Activated CD4-positive, alpha-beta memory T cell treated with anti-CD3 and anti-CD28 coated beads, Interleukin-2, amount 10 ng/mL, durations not matched to agents 7 days and 5 days (primary cell): Measurements from ENCODE around the gene RBL1. TPM values are rescaled to one million over a fixed set of nuclear protein-coding genes. Genes with fewer than 3 reads are reported as not detected.
A peak's percentile ranks its signal among the peaks of the same experiment; 100 is the strongest.
"Not testable (repeated sequence)": the region's sequence is repeated elsewhere in the genome, so short reads cannot be mapped to it uniquely, and the experiment has no call there.

Source experiments
- CTCF ChIA-PET: fragments of 350-600 bp; sonication (Branson Sonifier 250); formaldehyde crosslinking; loops from one replicate; lab custom pipeline; 2021; ENCODE audit warnings: antibody characterized with exemption, inconsistent platforms; lab: Charles Lee
- POLR2A ChIA-PET: fragments of 350-600 bp; sonication (Branson Sonifier 250); formaldehyde crosslinking; loops from one replicate; lab custom pipeline; 2021; ENCODE audit warnings: antibody characterized with exemption; lab: Charles Lee
- DNase-seq: peaks from one replicate; pipeline ENCODE4 v3.0.0-alpha.2; 2020
- H3K27ac Mint-ChIP-seq: one replicate; pipeline ENCODE4 v1.8.0; 2021; ENCODE audit warnings: mild to moderate bottlenecking, mixed read lengths
- H3K27me3 Mint-ChIP-seq: one replicate; pipeline ENCODE4 v1.8.0; 2021; ENCODE audit warnings: mixed read lengths
- H3K36me3 Mint-ChIP-seq: one replicate; pipeline ENCODE4 v1.8.0; 2021; ENCODE audit warnings: low read depth, mixed read lengths
- H3K4me1 Mint-ChIP-seq: one replicate; pipeline ENCODE4 v1.8.0; 2021; ENCODE audit warnings: mixed read lengths
- H3K4me3 Mint-ChIP-seq: one replicate; pipeline ENCODE4 v1.8.0; 2021; ENCODE audit warnings: mild to moderate bottlenecking, mixed read lengths
- H3K9me3 Mint-ChIP-seq: one replicate; pipeline ENCODE4 v1.8.0; 2021; ENCODE audit warnings: mixed read lengths
- total RNA-seq, 2 experiments: library from RNA; stranded (reverse); gene quantifications; one replicate each; pipeline ENCODE4 v1.2.3, GENCODE V29; 2021

RBL1 gene
- 10 to 100 TPM; 45.2 to 45.6 TPM for total RNA-seq

GRCh38 chr20:37095599-37096414 is at the start of gene RBL1:
Gene RBL1, minus strand, starts transcription at chr20:37095997. Its CDS starts 69 bp downstream, at chr20:37095928.
- Mint-ChIP-seq H3K9me3 (no peaks in the 10 kb centered on the region), H3K27ac (peak within 1 kb of the TSS; percentile 99), H3K36me3 (peaks cover 35% of the 10 kb centered on the region), H3K27me3 (peaks cover 2% of the 10 kb centered on the region), H3K4me1 (peaks cover 48% of the 10 kb centered on the region), H3K4me3 (peak within 1 kb of the TSS; percentile 95)
- ChIA-PET CTCF (interaction anchor here (1.0 to 3.2 kb wide), 15 partner anchors 9 to 490 kb away, joined by 3 to 20 read pairs (median 4); partner anchors contain the start of genes MROH8, RAB5IF and RPN2), POLR2A (interaction anchor here (0.6 to 5.7 kb wide), 47 partner anchors 10 to 1354 kb away, joined by 3 to 106 read pairs (median 5); partner anchors contain the start of genes MANBAL, MROH8, RBM39 and RPN2)
- peak; percentile 89 for DNase-seq

- POLR2A ChIA-PET, result interaction anchor here (1.2 kb wide), 1 partner anchor 50 kb away, joined by 3 read pairs; no protein-coding TSS in a partner anchor
- CTCF ChIA-PET, result no interaction called here
- H3K27me3 Mint-ChIP-seq, result no peaks in the 10 kb centered on the region
- H3K36me3 Mint-ChIP-seq, result no peaks in the 10 kb centered on the region
- DNase-seq, result no peak
- H3K4me1 Mint-ChIP-seq, result no peaks in the 10 kb centered on the region
- H3K27ac Mint-ChIP-seq, result no peak overlapping the region
- no peaks in the 10 kb centered on the region for H3K9me3 Mint-ChIP-seq
- no peak overlapping the region for H3K4me3 Mint-ChIP-seq
These were observed 49.1 kb upstream of the RBL1 start for GRCh38 chr20:37144856-37145404.

- DNase-seq, result no peak
- CTCF ChIA-PET, result no interaction called here
These were observed 46.9 kb upstream of the RBL1 start for GRCh38 chr20:37142708-37143107.

GRCh38 chr20:37137547-37137946 is 41.8 kb upstream of the RBL1 start:
- ChIA-PET POLR2A (no interaction called here), CTCF (no interaction called here)
- H3K9me3 Mint-ChIP-seq, result no peaks in the 10 kb centered on the region
- H3K27ac Mint-ChIP-seq, result no peak overlapping the region
- peaks cover 2% of the 10 kb centered on the region for H3K4me1 Mint-ChIP-seq
- no peaks in the 10 kb centered on the region for H3K27me3 Mint-ChIP-seq
- no peaks in the 10 kb centered on the region for H3K36me3 Mint-ChIP-seq
- H3K4me3 Mint-ChIP-seq, result no peak overlapping the region
- no peak for DNase-seq

More at GRCh38 chr20:37142708-37143107, 46.9 kb upstream of the RBL1 start:
- POLR2A ChIA-PET, result no interaction called here
- H3K4me1 Mint-ChIP-seq, result no peaks in the 10 kb centered on the region
- H3K27ac Mint-ChIP-seq, result no peak overlapping the region
- H3K27me3 Mint-ChIP-seq, result no peaks in the 10 kb centered on the region
- H3K4me3 Mint-ChIP-seq, result no peak overlapping the region
- no peaks in the 10 kb centered on the region for H3K9me3 Mint-ChIP-seq
- no peaks in the 10 kb centered on the region for H3K36me3 Mint-ChIP-seq

- Mint-ChIP-seq H3K36me3 (no peaks in the 10 kb centered on the region), H3K4me3 (no peak overlapping the region), H3K27me3 (peaks cover 1% of the 10 kb centered on the region), H3K4me1 (peaks cover 11% of the 10 kb centered on the region), H3K27ac (no peak overlapping the region), H3K9me3 (no peaks in the 10 kb centered on the region)
- CTCF ChIA-PET, result no interaction called here
- no peak for DNase-seq
- POLR2A ChIA-PET, result no interaction called here
These were observed 38.2 kb upstream of the RBL1 start for GRCh38 chr20:37133952-37134351.

- ChIA-PET CTCF (no interaction called here), POLR2A (no interaction called here)
- no peak overlapping the region for H3K27ac Mint-ChIP-seq
- H3K4me1 Mint-ChIP-seq, result peaks cover 11% of the 10 kb centered on the region
- H3K27me3 Mint-ChIP-seq, result peaks cover 1% of the 10 kb centered on the region
- H3K4me3 Mint-ChIP-seq, result no peak overlapping the region
- no peak for DNase-seq
- H3K9me3 Mint-ChIP-seq, result no peaks in the 10 kb centered on the region
- no peaks in the 10 kb centered on the region for H3K36me3 Mint-ChIP-seq
These were observed 35.7 kb upstream of the RBL1 start for GRCh38 chr20:37131486-37131885.

GRCh38 chr20:37128803-37129202 is 33.0 kb upstream of the RBL1 start:
- Mint-ChIP-seq H3K9me3 (no peaks in the 10 kb centered on the region), H3K4me1 (peaks cover 11% of the 10 kb centered on the region), H3K36me3 (no peaks in the 10 kb centered on the region), H3K27me3 (peaks cover 1% of the 10 kb centered on the region), H3K27ac (no peak overlapping the region), H3K4me3 (no peak overlapping the region)
- DNase-seq, result no peak
- POLR2A ChIA-PET, result no interaction called here
- CTCF ChIA-PET, result no interaction called here

- CTCF ChIA-PET, H3K27me3 Mint-ChIP-seq, DNase-seq, H3K27ac Mint-ChIP-seq, POLR2A ChIA-PET, H3K9me3 Mint-ChIP-seq, H3K36me3 Mint-ChIP-seq, H3K4me3 Mint-ChIP-seq, H3K4me1 Mint-ChIP-seq: not testable (repeated sequence)
These were observed 30.5 kb upstream of the RBL1 start for GRCh38 chr20:37126290-37126689.

GRCh38 chr20:37123441-37123840 is 27.6 kb upstream of the RBL1 start:
- ChIA-PET POLR2A (no interaction called here), CTCF (no interaction called here)
- peaks cover 2% of the 10 kb centered on the region for H3K27me3 Mint-ChIP-seq
- no peaks in the 10 kb centered on the region for H3K36me3 Mint-ChIP-seq
- no peaks in the 10 kb centered on the region for H3K4me1 Mint-ChIP-seq
- no peak overlapping the region for H3K27ac Mint-ChIP-seq
- H3K9me3 Mint-ChIP-seq, result no peaks in the 10 kb centered on the region
- DNase-seq, result no peak
- H3K4me3 Mint-ChIP-seq, result no peak overlapping the region

- ChIA-PET POLR2A (interaction anchor here (1.5 kb wide), 1 partner anchor 26 kb away, joined by 5 read pairs; no protein-coding TSS in a partner anchor), CTCF (interaction anchor here (1.0 kb wide), 1 partner anchor 71 kb away, joined by 4 read pairs; no protein-coding TSS in a partner anchor)
- Mint-ChIP-seq H3K27me3 (peaks cover 5% of the 10 kb centered on the region), H3K36me3 (no peaks in the 10 kb centered on the region), H3K4me1 (no peaks in the 10 kb centered on the region), H3K4me3 (no peak overlapping the region), H3K9me3 (no peaks in the 10 kb centered on the region), H3K27ac (no peak overlapping the region)
- no peak for DNase-seq
These were observed 24.7 kb upstream of the RBL1 start for GRCh38 chr20:37120497-37120896.

- Mint-ChIP-seq H3K4me3 (no peak overlapping the region), H3K27ac (no peak overlapping the region), H3K9me3 (no peaks in the 10 kb centered on the region), H3K27me3 (peaks cover 9% of the 10 kb centered on the region), H3K4me1 (no peaks in the 10 kb centered on the region), H3K36me3 (no peaks in the 10 kb centered on the region)
- no peak for DNase-seq
- CTCF ChIA-PET, result interaction anchor here (1.0 kb wide), 1 partner anchor 72 kb away, joined by 4 read pairs; no protein-coding TSS in a partner anchor
- POLR2A ChIA-PET, result no interaction called here
These were observed 23.7 kb upstream of the RBL1 start for GRCh38 chr20:37119356-37120036.

- POLR2A ChIA-PET, result no interaction called here
- Mint-ChIP-seq H3K27me3 (peaks cover 8% of the 10 kb centered on the region), H3K27ac (no peak overlapping the region), H3K36me3 (no peaks in the 10 kb centered on the region), H3K4me1 (no peaks in the 10 kb centered on the region), H3K9me3 (no peaks in the 10 kb centered on the region), H3K4me3 (no peak overlapping the region)
- CTCF ChIA-PET, result no interaction called here
- DNase-seq, result no peak
These were observed 18.2 kb upstream of the RBL1 start for GRCh38 chr20:37114012-37114411.

- ChIA-PET CTCF (no interaction called here), POLR2A (interaction anchor here (1.1 kb wide), 1 partner anchor 16 kb away, joined by 5 read pairs; the partner anchor contains the start of gene RBL1)
- Mint-ChIP-seq H3K27ac (no peak overlapping the region), H3K27me3 (peaks cover 8% of the 10 kb centered on the region), H3K36me3 (no peaks in the 10 kb centered on the region), H3K9me3 (no peaks in the 10 kb centered on the region), H3K4me1 (no peaks in the 10 kb centered on the region), H3K4me3 (no peak overlapping the region)
- DNase-seq, result no peak
These were observed 16.2 kb upstream of the RBL1 start for GRCh38 chr20:37111926-37112455.
